Kidney (tissue), 14 donors: ENCODE data around the gene HEYL. TPM values are rescaled to one million over a fixed set of nuclear protein-coding genes. Genes with fewer than 3 reads are reported as not detected.

Experiments used
- DNase-seq, 5 donors: peaks; one replicate each; pipeline ENCODE4 v3.0.0-alpha.2; 2013 to 2020
- FAIRE-seq: peaks from 2 replicates; lab custom pipeline; 2012; peaks lifted over from hg19 to GRCh38; lab: Jason Lieb, UNC
- H3K27ac ChIP-seq, 2 donors: one replicate each; pipeline ENCODE4 v1.7.0; 2013; ENCODE audit warnings: low read depth in 2 of 2, low read length in 2 of 2, inconsistent platforms in 1 of 2
- H3K27me3 ChIP-seq: one replicate; pipeline ENCODE4 v1.7.1; 2013; ENCODE audit warnings: low read length, inconsistent platforms; ENCODE audit not compliant: control insufficient read depth, insufficient read depth
- H3K36me3 ChIP-seq, 3 donors: one replicate each; pipeline versions ENCODE4 v1.7.0 to v1.7.1; 2013; ENCODE audit warnings: low read length in 3 of 3, control low read depth in 1 of 3, inconsistent platforms in 1 of 3; ENCODE audit not compliant: insufficient read depth in 3 of 3, control insufficient read depth in 2 of 3
- H3K4me1 ChIP-seq, 3 donors: one replicate each; pipeline versions ENCODE4 v1.7.0 to v1.7.1; 2013; ENCODE audit warnings: low read length in 3 of 3, inconsistent platforms in 1 of 3, low read depth in 1 of 3; ENCODE audit not compliant: control insufficient read depth in 2 of 3, insufficient read depth in 2 of 3
- H3K4me3 ChIP-seq, 3 donors: one replicate each; pipeline versions ENCODE4 v1.7.0 to v1.8.1; 2013; ENCODE audit warnings: low read length in 3 of 3, control low read depth in 1 of 3, inconsistent platforms in 1 of 3
- H3K9ac ChIP-seq, 3 donors: one replicate each; pipeline versions ENCODE4 v1.7.0 to v1.7.1; 2013; ENCODE audit warnings: low read length in 3 of 3, control low read depth in 1 of 3, inconsistent platforms in 1 of 3
- H3K9me3 ChIP-seq, 3 donors: one replicate each; pipeline versions ENCODE4 v1.7.0 to v1.7.1; 2013; ENCODE audit warnings: low read length in 3 of 3, control low read depth in 1 of 3, inconsistent platforms in 1 of 3; ENCODE audit not compliant: control insufficient read depth in 2 of 3, insufficient read depth in 1 of 3
- CTCF ChIP-seq: IDR thresholded peaks from 3 replicates; pipeline ENCODE4 v1.5.1; 2012; ENCODE audit warnings: mild to moderate bottlenecking, moderate library complexity, borderline replicate concordance; ENCODE audit not compliant: insufficient read depth; ENCODE audit errors: extremely low read depth
- intact Hi-C: fragments of 100-400 bp; cut with DNase I; formaldehyde crosslinking; loops from one replicate; pipeline ENCODE4 v1.11.1; 2022
- polyA plus RNA-seq: library from polyadenylated mRNA; stranded (reverse); fragments of 350-450 nt; fragmentation: Illumina TruSeq; extraction: RNeasy Lipid Tissue Mini Kit (QIAGEN cat#74804); gene quantifications from one replicate; pipeline ENCODE4 v1.2.3, GENCODE V29; 2014; ENCODE audit warnings: low read depth, low replicate concordance; ENCODE audit not compliant: insufficient read depth
- total RNA-seq: library from RNA; stranded (reverse); fragmentation: NEBNext Ultra II Directional; extraction: Animal tissue kit (Norgen Biotek cat#: 25700); gene quantifications from one replicate; pipeline ENCODE4 v1.2.1, GENCODE V29; 2021
- donor health status: control.
- donor health status: control.
- donor health status: control.
- donor health status: control.
- donor health status: control.
- donor health status: DM: yes; HTN: yes; CAD: no.
- donor health status: Normal renal cell carcinoma (clear cell type).

HEYL gene
- total and polyA plus RNA-seq, 2 donors from 2014 or later = 7.2 to 32.8 TPM

DNA sequence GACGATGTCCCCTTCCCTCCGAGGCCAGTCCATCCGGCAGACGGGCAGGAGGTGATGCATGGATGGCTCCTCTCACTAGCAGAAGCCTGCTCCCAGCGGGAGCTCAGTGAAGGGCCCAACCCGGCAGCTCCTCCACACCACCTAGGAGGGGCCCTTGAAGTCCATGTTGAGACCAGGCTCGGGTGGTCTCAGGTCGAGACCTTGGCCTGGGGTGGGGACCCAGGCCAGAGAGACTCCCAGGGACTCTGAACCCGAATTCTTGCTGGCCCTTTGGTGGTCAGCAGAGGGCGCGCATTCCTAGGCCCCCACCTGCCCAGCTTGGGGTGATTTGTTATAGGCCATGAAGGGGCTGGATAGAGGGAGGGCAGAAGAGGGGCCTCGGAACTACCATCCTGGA is 33.1 kb upstream of the HEYL start:
- H3K4me3 ChIP-seq = peak overlapping the region in 2 of 3 donors; percentile 46 to 48
- no peak overlapping the region for H3K9ac ChIP-seq
- no peak overlapping the region for H3K27ac ChIP-seq
- intact Hi-C loops = no loop called here
- H3K4me1 ChIP-seq = peaks cover 0 to 9% (median 0%) of the 10 kb centered on the region in 3 donors
- DNase-seq (peak; percentile 26 to 62 (median 49)), FAIRE-seq (no peak)
- H3K36me3 ChIP-seq = no peaks in the 10 kb centered on the region
- H3K27me3 ChIP-seq = peaks cover 3% of the 10 kb centered on the region
- peak; percentile 22 for TF ChIP-seq CTCF
- H3K9me3 ChIP-seq = no peaks in the 10 kb centered on the region

- peak; percentile 30 to 76 (median 53) for DNase-seq
- H3K27ac ChIP-seq = no peak within 1 kb of the TSS
- intact Hi-C loops = no loop called here
- FAIRE-seq = no peak
- no peaks in the 10 kb centered on the region for H3K9me3 ChIP-seq
- peaks cover 3% of the 10 kb centered on the region for H3K27me3 ChIP-seq
- TF ChIP-seq CTCF = no peak
- H3K4me1 ChIP-seq = peaks cover 0 to 4% (median 0%) of the 10 kb centered on the region in 3 donors
- H3K9ac ChIP-seq = no peak within 1 kb of the TSS
- no peaks in the 10 kb centered on the region for H3K36me3 ChIP-seq
- peak within 1 kb of the TSS in 2 of 3 donors; percentile 46 to 48 for H3K4me3 ChIP-seq
Measured at GRCh38 chr1:39671793-39672550, 32.5 kb upstream of the HEYL start, which contains the start of gene NT5C1A. TSS of gene NT5C1A (minus strand) at chr1:39672107. CDS start at chr1:39672038, 69 bp downstream.

- DNase-seq (peak; percentile 35 to 77 (median 62)), FAIRE-seq (no peak)
- peaks cover 0 to 4% (median 0%) of the 10 kb centered on the region in 3 donors for H3K4me1 ChIP-seq
- intact Hi-C loops = no loop called here
- peaks cover 3% of the 10 kb centered on the region for H3K27me3 ChIP-seq
- peak overlapping the region in 1 of 3 donors; percentile 46 for H3K4me3 ChIP-seq
- no peaks in the 10 kb centered on the region for H3K9me3 ChIP-seq
- no peak for TF ChIP-seq CTCF
- no peaks in the 10 kb centered on the region for H3K36me3 ChIP-seq
- no peak overlapping the region for H3K27ac ChIP-seq
- no peak overlapping the region for H3K9ac ChIP-seq
Measured at GRCh38 chr1:39671433-39671792, 32.0 kb upstream of the HEYL start.
